Urinary bladder (tissue), 4 donors: Measurements from ENCODE around the gene CAB39. TPM values are rescaled to one million over a fixed set of nuclear protein-coding genes. Genes with fewer than 3 reads are reported as not detected.

ENCODE experiments used
- DNase-seq: peaks from one replicate; pipeline ENCODE4 v3.0.0-alpha.2; 2015; ENCODE audit errors: extremely low spot score
- H3K27ac ChIP-seq: one replicate; pipeline ENCODE4 v1.5.1; 2013; ENCODE audit warnings: low read depth, mild to moderate bottlenecking, moderate library complexity
- H3K36me3 ChIP-seq: one replicate; pipeline ENCODE4 v1.6.1; 2013; ENCODE audit warnings: mild to moderate bottlenecking, moderate library complexity; ENCODE audit not compliant: insufficient read depth
- H3K4me1 ChIP-seq: one replicate; pipeline ENCODE4 v1.6.1; 2013; ENCODE audit warnings: mild to moderate bottlenecking, moderate library complexity; ENCODE audit not compliant: insufficient read depth
- H3K4me3 ChIP-seq: one replicate; pipeline ENCODE4 v1.5.1; 2013; ENCODE audit warnings: low read depth, low read length
- WGBS: extraction: QIAGEN DNeasy Blood & Tissue Kit; methylation state at CpG from one replicate; pipeline ENCODE4 v1.1.7; 2013; 5-methylcytosine and 5-hydroxymethylcytosine counted together
- polyA plus RNA-seq: library from polyadenylated mRNA; stranded (reverse); fragments of 200-250 nt; gene quantifications from one replicate; pipeline ENCODE4 v1.2.3, GENCODE V29; 2013
- total RNA-seq: library from RNA; depleted of rRNA; stranded (reverse); fragments of >200 nt; gene quantifications from one replicate; pipeline ENCODE4 v1.2.3, GENCODE V29; 2014
- donor health status: healthy with polysubstance abuse.
- donor health status: healthy.

CAB39 gene
- total and polyA plus RNA-seq, 2 donors, result 42.9 to 90.5 TPM

GRCh38 chr2:230819433-230819832 lies 106.8 kb downstream of the CAB39 start:
- WGBS, result 100% methylated on average over 1 of the region's 1 CpG
- H3K4me3 ChIP-seq, result no peak overlapping the region
- no peak overlapping the region for H3K27ac ChIP-seq
- no peaks in the 10 kb centered on the region for H3K4me1 ChIP-seq
- no peaks in the 10 kb centered on the region for H3K36me3 ChIP-seq
- DNase-seq, result no peak

- 74% methylated on average over 18 of the region's 18 CpGs for WGBS
- H3K4me1 ChIP-seq, result no peaks in the 10 kb centered on the region
- no peak for DNase-seq
- no peaks in the 10 kb centered on the region for H3K36me3 ChIP-seq
- no peak overlapping the region for H3K4me3 ChIP-seq
- H3K27ac ChIP-seq, result no peak overlapping the region
Measured at GRCh38 chr2:230821261-230821990, 108.8 kb downstream of the CAB39 start.

DNA sequence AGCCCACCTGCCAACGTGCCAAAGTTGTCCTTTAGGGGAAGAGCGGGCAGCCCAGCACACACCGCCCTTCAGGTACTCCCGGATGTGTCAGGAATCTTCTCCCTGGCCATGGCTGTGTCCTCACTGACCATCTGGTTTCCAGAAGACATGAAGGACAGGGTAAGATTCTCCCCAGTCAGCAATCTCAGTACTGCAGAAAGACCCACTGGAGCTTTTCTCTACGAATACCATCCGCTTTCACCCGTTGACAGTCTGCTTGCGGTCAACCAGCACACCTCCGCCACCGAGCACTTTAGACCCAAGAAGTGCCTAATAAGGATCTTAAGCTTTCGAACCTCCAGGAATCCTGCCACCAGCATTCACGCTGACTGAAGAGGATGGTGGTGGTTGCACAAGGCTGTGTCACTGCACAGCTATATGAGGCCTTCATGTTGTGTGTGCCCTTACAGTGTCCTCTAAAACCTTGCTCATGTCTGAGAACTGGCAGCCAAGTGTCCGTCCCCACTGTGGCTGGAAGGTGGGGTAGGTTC lies 109.4 kb downstream of the CAB39 start:
- 94% methylated on average over 13 of the region's 13 CpGs for WGBS
- no peak overlapping the region for H3K27ac ChIP-seq
- DNase-seq, result no peak
- no peaks in the 10 kb centered on the region for H3K4me1 ChIP-seq
- no peak overlapping the region for H3K4me3 ChIP-seq
- no peaks in the 10 kb centered on the region for H3K36me3 ChIP-seq

GRCh38 chr2:230823264-230823964 lies 110.8 kb downstream of the CAB39 start:
- 77% methylated on average over 10 of the region's 10 CpGs for WGBS
- H3K4me3 ChIP-seq, result no peak overlapping the region
- no peak overlapping the region for H3K27ac ChIP-seq
- no peaks in the 10 kb centered on the region for H3K36me3 ChIP-seq
- H3K4me1 ChIP-seq, result no peaks in the 10 kb centered on the region
- DNase-seq, result no peak

GRCh38 chr2:230824406-230824978 lies 111.8 kb downstream of the CAB39 start:
- Histone ChIP-seq H3K27ac (no peak overlapping the region), H3K36me3 (no peaks in the 10 kb centered on the region), H3K4me3 (no peak overlapping the region), H3K4me1 (no peaks in the 10 kb centered on the region)
- peak; percentile 74 for DNase-seq
- 25% methylated on average over 14 of the region's 14 CpGs for WGBS

- H3K36me3 ChIP-seq, result no peaks in the 10 kb centered on the region
- H3K27ac ChIP-seq, result no peak overlapping the region
- WGBS, result 55% methylated on average over 1 of the region's 1 CpG
- H3K4me3 ChIP-seq, result no peak overlapping the region
- DNase-seq, result no peak
- no peaks in the 10 kb centered on the region for H3K4me1 ChIP-seq
Measured at GRCh38 chr2:230825354-230825753, 112.7 kb downstream of the CAB39 start.

GRCh38 chr2:230827774-230828271 lies 115.2 kb downstream of the CAB39 start:
- H3K36me3 ChIP-seq, result no peaks in the 10 kb centered on the region
- 27% methylated on average over 36 of the region's 36 CpGs for WGBS
- peak overlapping the region; percentile 26 for H3K4me3 ChIP-seq
- DNase-seq, result no peak
- H3K4me1 ChIP-seq, result no peaks in the 10 kb centered on the region
- H3K27ac ChIP-seq, result no peak overlapping the region

DNA sequence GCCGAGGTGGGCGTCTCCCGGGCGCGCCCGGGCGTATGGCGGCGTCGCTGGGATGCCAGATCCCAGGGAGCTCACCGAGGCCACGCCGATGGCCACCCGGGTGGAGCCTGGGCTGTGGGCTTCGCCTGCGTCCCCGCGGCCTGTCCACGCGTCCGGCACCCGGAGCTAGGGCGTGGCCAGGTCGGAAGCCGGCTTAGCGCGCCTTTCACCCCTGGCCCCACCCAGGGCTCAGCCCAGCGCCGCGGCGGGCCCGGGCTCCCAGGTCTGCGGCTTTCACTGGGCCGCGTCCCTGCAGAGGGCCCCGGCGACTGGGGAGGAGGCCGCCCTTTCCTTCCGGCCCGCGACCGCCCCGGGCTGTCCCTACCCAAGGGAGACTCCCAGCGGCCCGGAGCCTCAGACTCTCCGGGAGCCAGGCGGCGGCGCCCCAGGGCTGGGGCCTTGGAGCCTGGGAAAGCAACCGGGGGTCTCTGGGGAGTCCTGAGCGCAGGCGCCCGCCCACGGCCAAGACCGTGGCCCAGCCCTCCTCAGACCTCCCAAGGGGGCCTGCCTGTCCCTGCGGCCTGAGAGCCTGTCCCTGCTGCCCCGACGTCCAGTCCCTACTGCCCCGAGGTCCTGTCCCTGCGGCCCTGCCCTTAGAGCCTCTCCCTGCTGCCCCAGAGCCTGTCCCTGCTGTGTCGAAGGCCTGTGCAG lies 115.8 kb downstream of the CAB39 start:
- DNase-seq, result no peak
- WGBS, result 15% methylated on average over 61 of the region's 61 CpGs
- H3K36me3 ChIP-seq, result no peaks in the 10 kb centered on the region
- peak overlapping the region; percentile 26 for H3K4me3 ChIP-seq
- no peaks in the 10 kb centered on the region for H3K4me1 ChIP-seq
- H3K27ac ChIP-seq, result no peak overlapping the region

DNA sequence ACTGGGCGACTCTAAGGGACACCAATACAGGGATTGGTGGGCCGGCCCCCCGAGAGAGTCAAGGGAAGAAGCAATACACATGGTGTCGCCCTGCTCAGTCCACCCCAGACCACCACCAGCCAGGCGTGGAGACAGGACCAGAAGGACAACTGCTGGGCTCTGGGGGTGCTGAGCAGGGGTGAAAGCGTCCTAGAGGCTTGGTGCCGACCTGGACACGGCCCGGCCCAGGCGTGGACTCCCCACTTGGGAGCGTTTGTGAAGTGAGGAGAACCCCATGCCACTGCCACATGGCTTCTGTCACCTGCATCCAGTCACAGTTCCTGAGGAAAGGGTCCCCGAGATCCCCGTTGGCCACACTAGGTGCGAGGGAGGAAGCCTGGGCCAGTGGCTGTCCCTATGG lies 116.7 kb downstream of the CAB39 start:
- Histone ChIP-seq H3K4me1 (no peaks in the 10 kb centered on the region), H3K36me3 (no peaks in the 10 kb centered on the region), H3K27ac (no peak overlapping the region), H3K4me3 (no peak overlapping the region)
- DNase-seq, result no peak
- WGBS, result 98% methylated on average over 14 of the region's 14 CpGs

DNA sequence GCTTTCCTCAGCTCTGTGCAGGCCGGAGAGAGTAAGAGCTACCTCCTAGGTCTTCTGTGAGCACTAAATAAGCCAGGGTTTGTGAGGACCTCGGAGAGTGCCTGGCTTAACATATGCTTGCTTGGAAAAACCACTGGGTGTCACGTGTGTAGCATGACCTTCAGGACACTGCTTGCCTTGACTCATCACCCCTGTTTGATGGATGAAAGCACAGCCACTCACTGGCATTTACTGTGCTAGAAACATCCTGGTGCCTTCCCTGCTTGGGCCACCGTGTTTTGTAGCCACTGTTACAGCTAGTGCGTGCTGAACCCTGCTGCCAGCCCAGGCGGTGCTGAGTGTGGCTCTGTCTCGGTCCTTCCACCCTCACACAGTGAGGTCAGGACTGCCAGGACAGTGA lies 117.3 kb downstream of the CAB39 start:
- no peaks in the 10 kb centered on the region for H3K4me1 ChIP-seq

DNA sequence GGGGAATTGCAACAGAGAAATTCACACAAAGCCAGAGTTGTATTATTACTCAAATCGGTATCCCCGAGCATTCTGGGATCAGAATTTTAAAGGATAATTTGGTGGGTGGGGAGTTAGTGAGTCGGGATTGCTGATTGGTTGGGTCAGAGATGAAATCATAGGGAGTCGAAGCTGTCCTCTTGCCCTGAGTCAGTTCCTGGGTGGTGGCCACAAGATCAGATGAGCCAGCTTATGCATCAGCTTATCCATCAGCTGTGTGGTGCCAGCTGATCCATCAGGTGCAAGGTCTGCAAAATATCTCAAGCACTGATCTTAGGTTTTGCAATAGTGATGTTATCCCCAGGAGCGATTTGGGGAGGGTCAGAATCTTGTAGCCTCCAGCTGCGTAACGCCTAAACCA lies 117.8 kb downstream of the CAB39 start:
- Histone ChIP-seq H3K4me3 (no peak overlapping the region), H3K4me1 (no peaks in the 10 kb centered on the region), H3K27ac (no peak overlapping the region), H3K36me3 (no peaks in the 10 kb centered on the region)
- WGBS, result 75% methylated on average over 7 of the region's 7 CpGs
- no peak for DNase-seq

More for the DNA sequence above, 117.3 kb downstream of the CAB39 start:
- H3K27ac ChIP-seq, result no peak overlapping the region
- 86% methylated on average over 7 of the region's 7 CpGs for WGBS
- DNase-seq, result no peak
- H3K4me3 ChIP-seq, result no peak overlapping the region
- H3K36me3 ChIP-seq, result no peaks in the 10 kb centered on the region

DNA sequence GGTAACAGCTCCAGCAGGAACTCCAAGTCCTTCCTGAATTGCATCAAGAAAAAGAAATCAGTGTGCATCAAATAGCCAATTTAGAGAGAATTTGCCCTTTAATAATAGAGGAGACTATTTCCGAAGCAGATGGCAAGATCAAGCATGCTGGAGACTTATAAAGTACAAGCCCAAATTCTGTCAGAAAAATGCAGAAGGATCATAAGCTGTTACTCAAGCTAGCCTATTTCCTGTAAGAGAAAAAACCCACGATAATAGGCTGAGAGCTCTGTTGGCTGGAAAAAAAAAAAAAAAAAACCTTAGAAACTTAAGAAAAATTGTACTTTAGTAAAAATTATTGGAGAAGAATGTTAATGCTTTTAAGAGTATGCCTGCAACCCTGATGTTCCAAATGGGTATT lies 127.7 kb downstream of the CAB39 start:
- DNase-seq, result no peak
- H3K27ac ChIP-seq, result no peak overlapping the region
- no peaks in the 10 kb centered on the region for H3K4me1 ChIP-seq
- no peaks in the 10 kb centered on the region for H3K36me3 ChIP-seq
- WGBS, result 49% methylated on average over 2 of the region's 2 CpGs
- no peak overlapping the region for H3K4me3 ChIP-seq

DNA sequence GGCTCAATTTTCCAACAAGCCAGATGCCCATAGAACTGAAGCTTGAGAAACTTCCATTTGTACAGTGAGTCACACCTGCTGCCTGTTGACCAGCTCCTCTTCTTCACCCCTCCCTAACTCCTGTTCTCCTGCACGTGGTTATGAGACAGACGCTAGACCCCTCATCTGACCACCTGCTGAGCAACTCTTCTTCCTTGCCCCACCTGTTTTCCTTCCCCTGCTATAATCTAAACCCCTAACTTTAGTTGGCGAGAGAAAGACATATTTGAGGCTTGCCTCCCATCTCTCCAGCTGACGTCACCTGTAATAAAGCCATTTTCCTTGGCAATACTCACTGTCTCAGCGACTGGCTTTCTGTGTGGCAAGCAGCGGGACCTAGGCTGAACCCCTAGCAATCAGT lies 129.8 kb downstream of the CAB39 start:
- WGBS, result 51% methylated on average over 6 of the region's 6 CpGs
- no peak for DNase-seq
- H3K27ac ChIP-seq, result no peak overlapping the region
- no peaks in the 10 kb centered on the region for H3K36me3 ChIP-seq
- no peaks in the 10 kb centered on the region for H3K4me1 ChIP-seq
- H3K4me3 ChIP-seq, result no peak overlapping the region
